KBM-7 (cell line): ENCODE results near the gene ENO4.

Experiments
- DNase-seq: peaks from one replicate; pipeline ENCODE4 v3.0.0-alpha.2; 2015
- in situ Hi-C: fragments of 300-500 bp; cut with MboI; formaldehyde crosslinking; loops from 2 replicates; pipeline ENCODE4 v1.14.3; 2020; ENCODE audit warnings: low sequenced_read_pairs, low pct_unique_long_range_greater_than_20kb, mixed read lengths

The ENO4 gene

DNA sequence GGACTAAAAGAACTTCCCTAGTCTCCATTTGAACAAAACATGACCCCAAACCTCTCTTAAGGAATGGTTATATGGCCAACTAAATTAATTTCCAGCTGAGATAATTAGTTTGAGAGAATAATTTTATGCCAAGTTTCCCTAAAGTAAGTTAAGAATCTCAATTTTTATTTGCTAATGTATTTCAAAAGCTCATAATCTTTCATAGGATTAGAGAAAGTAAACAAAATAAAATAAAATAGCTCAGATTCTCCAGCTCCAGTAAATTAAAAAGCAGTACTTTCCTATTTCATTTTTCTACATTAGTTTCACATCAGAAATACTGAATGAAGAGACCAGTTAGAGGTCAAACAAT lies 44.4 kb downstream of the ENO4 start:
- in situ Hi-C loops, result no loop called here
- no peak for DNase-seq

DNA sequence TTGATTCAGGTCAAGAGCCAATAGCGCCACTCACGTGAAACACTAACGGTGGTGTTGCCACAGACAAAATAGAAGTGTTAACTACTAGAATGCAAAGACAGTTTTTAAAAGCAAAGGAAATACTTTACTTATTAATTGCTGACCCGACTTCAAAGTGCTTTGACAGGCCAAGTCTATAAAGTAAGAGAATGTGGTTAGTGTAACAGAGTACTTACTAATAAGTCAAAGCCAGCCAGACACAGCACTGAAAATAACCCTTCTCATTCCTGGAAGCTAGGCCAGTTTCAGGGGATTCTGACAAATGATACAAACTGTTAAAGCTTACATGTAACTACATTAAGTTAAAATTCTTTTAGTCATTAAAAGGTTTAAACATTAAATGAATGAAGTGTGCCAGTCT lies 50.3 kb downstream of the ENO4 start:
- in situ Hi-C loops, result no loop called here
- DNase-seq, result no peak

DNA sequence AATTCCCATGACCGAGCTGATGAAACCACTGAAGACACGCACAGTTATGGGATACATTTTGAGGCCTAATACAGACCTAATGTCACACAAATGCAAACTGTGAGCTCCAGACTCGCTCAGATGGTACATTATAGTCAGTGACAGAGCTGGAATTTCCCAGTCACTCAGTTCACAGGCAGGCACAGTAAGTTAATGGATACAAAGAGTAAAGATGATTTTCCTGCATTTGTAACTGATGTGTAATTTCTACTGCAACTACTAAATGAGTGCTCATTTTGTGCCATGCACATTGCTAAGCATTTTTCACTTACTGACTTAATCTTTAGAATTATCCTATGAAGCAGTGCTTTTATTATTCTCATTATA lies 56.5 kb downstream of the ENO4 start:
- in situ Hi-C loops, result no loop called here
- no peak for DNase-seq

DNA sequence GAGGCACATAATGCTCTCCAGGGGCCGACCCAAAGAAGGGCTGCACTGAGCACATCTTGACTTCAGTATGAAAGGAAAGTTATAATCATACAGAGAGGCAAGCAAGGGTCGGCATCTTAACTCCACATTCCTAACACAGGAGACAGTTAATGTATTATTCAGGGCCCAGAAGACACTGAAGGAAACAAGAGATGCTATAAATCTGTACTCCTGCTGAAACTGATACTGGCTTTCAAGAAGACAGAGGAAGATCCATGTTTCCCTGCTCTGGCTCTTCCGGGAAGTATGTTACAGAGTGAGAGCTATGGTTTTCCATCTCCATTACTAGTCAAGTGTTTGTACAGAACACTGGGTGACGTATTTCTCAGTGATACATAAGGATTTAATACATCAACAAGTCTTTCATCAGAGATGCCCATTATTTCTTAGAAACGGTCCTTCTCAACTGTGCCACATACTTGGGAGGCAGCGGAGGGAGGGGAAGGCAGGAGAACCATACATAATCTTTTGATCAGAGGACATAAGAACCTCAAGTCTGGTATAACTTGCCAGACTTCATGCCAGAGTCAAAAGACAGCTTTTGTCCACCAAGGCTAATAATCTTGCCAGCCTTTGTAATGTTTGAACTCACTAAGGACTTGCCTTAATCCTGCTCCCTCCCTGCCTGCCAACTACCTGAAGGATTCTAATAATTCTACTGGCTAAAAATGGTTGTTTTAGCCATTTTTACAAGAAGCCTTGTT lies 58.1 kb downstream of the ENO4 start:
- in situ Hi-C loops, result no loop called here
- DNase-seq, result no peak

DNA sequence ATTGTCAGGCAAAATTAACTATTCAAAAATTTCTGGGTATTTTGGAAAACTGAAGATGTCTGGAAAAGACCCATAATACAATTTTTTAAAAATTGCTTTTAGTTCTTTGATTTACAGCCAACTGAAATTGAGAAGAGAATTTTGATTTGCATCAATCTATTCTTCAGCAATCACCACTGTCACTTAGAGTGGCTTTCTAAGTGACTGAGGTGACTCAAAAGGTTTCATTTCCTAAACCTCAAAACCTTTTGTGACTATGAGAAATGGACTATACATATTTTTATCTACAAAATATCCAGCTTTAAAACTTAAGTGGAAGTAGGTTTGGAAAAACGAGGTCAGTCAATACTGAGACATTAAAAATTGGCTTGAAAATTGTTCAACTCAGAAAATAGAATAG lies 60.0 kb downstream of the ENO4 start:
- DNase-seq, result no peak
- in situ Hi-C loops, result no loop called here

DNA sequence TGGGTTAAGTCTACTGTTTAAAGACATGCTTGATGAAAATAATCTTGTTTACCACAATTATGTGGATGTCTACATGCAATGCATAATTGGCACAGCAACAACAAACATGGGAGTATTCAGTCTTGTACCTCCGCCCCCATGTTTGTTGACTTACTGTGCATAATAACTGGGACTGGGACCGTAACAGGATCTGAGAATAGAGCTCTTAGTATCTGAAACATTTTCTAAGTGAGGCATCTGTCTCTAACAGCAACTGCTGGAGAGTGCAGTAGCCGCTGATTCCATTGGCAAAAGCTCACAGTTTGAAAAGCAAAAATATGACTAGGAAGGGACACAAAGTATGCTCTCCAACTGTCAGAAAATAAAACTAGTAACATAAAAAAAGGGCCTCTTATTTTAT lies 61.6 kb downstream of the ENO4 start:
- in situ Hi-C loops, result no loop called here
- no peak for DNase-seq

DNA sequence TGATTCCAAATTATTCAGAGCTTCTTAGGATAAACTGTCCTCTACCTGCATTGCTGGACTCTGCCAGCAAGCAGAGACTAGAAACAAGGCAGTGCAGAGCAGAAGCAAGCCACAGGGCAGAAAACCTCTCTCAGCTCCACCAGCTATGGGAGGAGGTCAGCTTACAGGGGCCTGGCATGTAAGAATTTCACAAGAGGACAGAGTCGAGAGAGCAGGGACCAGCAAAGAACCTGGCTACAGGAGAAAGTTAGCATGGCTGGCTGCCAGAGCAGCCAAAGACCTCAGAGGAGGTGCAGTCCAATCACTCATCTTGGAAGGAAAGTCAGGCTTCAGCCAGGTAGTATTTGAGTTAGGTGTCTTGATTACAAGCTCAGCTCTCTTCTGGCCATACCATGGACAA lies 62.9 kb downstream of the ENO4 start:
- in situ Hi-C loops, result no loop called here
- no peak for DNase-seq

DNA sequence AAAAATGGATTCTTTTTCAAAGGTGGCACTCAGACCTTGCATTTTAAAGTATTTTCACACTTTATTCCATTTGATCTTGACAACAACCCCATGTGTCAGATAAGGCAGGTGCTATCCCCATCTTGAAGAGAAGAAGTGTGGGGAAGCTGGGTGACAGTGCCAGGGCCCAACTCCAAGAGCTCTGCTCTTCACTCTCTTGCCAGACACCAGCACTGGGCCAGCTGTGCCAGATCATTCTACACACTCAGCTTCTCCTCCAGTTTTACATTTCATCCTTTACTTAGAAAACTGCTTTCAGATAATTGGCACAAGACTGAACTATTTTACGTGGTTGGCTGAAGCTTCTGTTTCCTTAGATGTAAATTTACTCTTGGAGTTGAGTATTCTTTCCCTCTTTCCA lies 64.4 kb downstream of the ENO4 start:
- in situ Hi-C loops, result no loop called here
- DNase-seq, result no peak

DNA sequence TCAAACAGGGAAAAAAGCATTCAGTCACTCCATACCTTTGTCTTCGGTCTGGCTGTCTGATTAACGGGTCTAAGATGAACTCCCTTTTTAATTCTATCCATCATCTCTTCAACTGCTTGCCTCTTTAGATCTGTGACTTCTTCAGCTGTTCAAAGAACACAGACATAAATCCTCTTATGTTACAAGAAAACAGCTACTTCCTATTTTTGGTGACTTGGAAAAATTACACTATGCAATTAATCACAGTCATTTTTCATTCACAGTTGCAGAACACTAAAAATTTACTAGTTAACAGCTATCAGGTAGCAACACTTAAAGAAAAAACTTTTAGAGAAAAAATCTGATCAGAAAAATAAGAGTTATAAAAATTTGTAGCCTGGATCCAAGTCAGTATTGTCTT lies 66.0 kb downstream of the ENO4 start:
- DNase-seq, result no peak
- in situ Hi-C loops, result no loop called here

DNA sequence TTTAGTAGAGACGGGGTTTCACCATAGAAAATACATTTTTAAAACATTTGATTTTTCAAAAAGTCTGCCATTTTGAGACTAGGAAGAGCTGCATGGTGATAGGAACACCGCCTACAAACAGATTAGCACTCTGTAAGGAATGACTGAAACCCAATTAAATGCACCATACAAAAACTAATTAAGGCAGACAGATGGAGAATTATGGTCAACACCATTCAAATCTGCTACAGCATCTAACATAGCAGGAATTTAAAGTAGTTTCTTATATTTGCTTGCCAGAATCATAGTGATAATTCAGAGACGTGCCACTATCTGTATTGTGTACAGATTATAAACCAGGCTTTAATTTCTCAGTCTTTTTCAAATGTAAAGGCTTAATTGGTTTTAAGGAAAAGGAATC lies 68.2 kb downstream of the ENO4 start:
- DNase-seq, result no peak
- in situ Hi-C loops, result no loop called here

DNA sequence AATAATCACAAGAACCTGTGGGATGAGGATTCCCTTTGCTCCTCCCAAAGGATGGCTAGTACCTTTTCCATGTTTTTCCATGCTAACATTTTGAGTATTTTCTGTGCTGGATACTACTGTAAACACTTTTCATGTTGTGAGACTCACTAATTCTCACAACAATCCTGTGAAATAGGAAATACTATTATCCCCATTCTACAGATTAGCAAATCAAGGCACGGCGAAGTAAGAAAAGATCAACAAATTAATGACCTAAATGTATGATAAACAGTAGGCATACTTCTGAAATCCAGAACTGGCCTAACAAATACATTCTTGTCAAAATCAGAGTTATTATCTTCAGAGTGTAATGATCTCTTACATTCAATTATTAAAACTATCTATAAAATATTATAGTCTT lies 69.3 kb downstream of the ENO4 start:
- no peak for DNase-seq
- in situ Hi-C loops, result no loop called here

DNA sequence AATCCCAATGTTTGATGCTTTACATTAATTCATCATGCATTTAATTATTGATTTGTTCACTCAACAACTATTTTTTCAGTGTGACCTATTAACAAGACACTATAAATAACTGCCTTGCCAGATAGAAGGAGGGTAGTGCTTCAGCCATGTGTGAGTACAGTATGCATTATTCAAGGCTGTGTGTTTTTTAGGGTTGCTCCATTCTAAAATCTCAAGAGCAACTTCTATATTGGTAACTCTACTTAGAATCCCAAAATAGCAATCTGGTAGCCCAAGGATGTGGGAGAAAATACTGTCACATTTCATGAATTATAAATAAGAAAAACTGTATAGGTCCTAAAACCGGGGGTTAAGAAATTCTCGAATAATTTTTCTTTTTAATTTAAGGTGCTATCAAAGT lies 69.9 kb downstream of the ENO4 start:
- in situ Hi-C loops, result no loop called here
- no peak for DNase-seq

DNA sequence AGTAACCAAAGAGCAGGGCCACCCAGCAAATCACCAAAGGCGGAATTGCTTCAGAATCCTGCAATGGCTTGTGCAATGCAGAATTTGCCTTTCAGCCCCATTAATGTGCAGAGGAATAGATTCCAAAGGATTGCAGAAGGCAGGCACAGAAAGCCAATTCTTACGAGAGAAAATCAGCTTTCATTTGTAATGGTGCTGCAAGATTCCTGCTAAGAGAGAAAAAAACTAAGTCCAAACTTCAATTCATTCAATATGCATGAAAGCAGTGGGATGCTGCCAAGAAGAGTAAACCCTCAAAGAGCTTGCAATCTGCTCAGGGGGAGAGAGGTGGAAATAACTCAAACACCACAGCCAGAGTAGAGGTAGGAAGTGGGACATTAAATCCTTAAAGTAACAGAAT lies 70.4 kb downstream of the ENO4 start:
- no peak for DNase-seq

DNA sequence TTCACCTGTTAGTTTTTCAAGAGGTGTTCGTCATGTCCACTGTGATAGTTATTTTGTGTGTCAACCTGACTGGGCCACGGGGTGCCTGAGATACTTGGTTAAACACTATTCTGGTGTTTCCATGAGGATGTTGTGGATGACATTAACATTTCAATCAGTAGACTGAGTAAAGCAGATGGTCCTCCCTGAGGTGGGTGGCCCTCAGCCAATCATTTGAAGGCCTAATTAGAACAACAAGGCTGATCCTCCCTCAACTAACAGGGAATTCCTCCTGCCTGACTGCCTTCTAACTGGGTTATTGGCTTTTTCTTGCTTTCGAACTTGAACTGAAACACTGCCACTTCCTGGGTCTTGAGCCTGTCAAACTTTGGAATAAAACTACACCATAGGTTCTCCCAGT lies 75.8 kb downstream of the ENO4 start:
- in situ Hi-C loops, result no loop called here
- DNase-seq, result no peak

More for the DNA sequence above, 70.4 kb downstream of the ENO4 start:
- in situ Hi-C loops, result no loop called here

DNA sequence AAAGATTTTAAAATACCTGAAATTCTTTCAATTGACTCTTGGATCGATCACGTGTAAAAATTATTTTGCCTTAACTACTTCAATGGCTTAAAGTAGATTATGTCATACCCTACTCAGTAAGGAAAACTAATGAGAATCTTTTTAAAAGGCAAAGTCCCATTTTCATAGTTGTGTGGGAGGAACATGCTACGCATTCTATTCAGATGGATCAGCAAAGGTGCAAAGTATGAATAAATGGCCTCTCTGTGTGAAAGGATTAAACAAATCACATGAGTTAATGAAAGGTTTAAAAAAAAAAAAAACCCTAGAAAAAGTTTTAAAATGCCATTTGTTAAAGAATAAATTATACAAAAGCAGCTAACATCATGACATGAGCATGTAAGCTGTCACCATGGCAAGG lies 77.1 kb downstream of the ENO4 start:
- in situ Hi-C loops, result no loop called here
- no peak for DNase-seq

DNA sequence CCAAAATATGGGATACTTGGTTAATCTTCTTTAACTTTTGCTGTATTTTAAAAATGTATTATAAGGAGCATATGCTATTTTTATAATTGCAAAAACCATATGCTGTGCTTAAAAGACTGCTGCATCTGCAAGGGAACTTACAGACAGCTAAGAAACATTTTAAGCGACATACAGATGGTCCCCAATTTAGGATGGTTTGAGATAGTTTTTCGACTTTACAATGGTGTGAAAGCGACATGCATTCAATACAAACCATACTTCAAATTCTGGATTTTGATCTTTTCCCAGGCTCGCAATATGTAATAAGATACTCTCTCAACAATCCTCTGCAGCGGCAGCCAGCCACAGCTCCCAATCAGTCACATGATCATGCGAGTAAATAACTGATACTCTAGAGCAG lies 82.5 kb downstream of the ENO4 start:
- DNase-seq, result no peak
- in situ Hi-C loops, result no loop called here
